Panc1 (cell line): ENCODE results near the gene SIRPA. TPM values are rescaled to one million over a fixed set of nuclear protein-coding genes. Genes with fewer than 3 reads are reported as not detected.

ENCODE experiments used
- ATAC-seq: fragments of 200-7000 bp; cut with Tn5 transposase; 2 replicates; pipeline ENCODE4 v1.9.1; 2020; ENCODE audit warnings: mild to moderate bottlenecking, moderate library complexity
- BruUV-seq: library from RNA; stranded (reverse); fragments of 400-500 nt; replicated peaks from 2 replicates; lab custom pipeline; 2021; lab: Mats Ljungman, UMichigan
- CTCF ChIA-PET: fragments of 300-600 bp; sonication (Branson Sonifier 250); formaldehyde crosslinking; loops from one replicate; lab custom pipeline; 2022; ENCODE audit warnings: antibody characterized with exemption; lab: Charles Lee
- POLR2A ChIA-PET: fragments of 300-600 bp; sonication (Branson Sonifier 250); formaldehyde crosslinking; loops from one replicate; lab custom pipeline; 2022; ENCODE audit warnings: antibody characterized with exemption; lab: Charles Lee
- DNase-seq: peaks from one replicate; pipeline ENCODE4 v3.0.0-alpha.2; 2010; ENCODE audit warnings: low read depth, low spot score
- H3K27ac ChIP-seq: 2 replicates; pipeline ENCODE4 v1.5.1; 2011; ENCODE audit warnings: mild to moderate bottlenecking, low read length, inconsistent platforms
- H3K27me3 ChIP-seq: fragments of 200-500 bp; sonication (Bioruptor generic); 2 replicates; pipeline ENCODE4 v1.6.0; 2014; ENCODE audit warnings: low read length, inconsistent platforms; ENCODE audit not compliant: control insufficient read depth, insufficient read depth
- H3K36me3 ChIP-seq: fragments of 200-500 bp; sonication (Bioruptor generic); 2 replicates; pipeline ENCODE4 v1.5.1; 2014; ENCODE audit warnings: inconsistent platforms, mild to moderate bottlenecking, low read length, moderate library complexity; ENCODE audit not compliant: control insufficient read depth, insufficient read depth
- H3K4me1 ChIP-seq: 2 replicates; pipeline ENCODE4 v1.5.1; 2011; ENCODE audit warnings: inconsistent platforms, mild to moderate bottlenecking, low read length, moderate library complexity; ENCODE audit not compliant: control insufficient read depth, insufficient read depth
- H3K4me3 ChIP-seq, 2 experiments: 2 replicates each; pipeline ENCODE4 v1.5.1; 2011 to 2012; ENCODE audit warnings: low read depth in 2 of 2, low read length in 2 of 2, mild to moderate bottlenecking in 2 of 2, inconsistent platforms in 1 of 2, moderate library complexity in 1 of 2
- H3K9me3 ChIP-seq: fragments of 200-500 bp; sonication (Bioruptor generic); 2 replicates; pipeline ENCODE4 v1.5.1; 2014; ENCODE audit warnings: low read depth, mild to moderate bottlenecking, inconsistent platforms, low read length, moderate library complexity; ENCODE audit not compliant: control insufficient read depth, insufficient read depth
- POLR2AphosphoS5 ChIP-seq: IDR thresholded peaks from 2 replicates; pipeline ENCODE4 v1.6.1; 2012; ENCODE audit warnings: mild to moderate bottlenecking, low read depth, low read length, moderate library complexity
- REST ChIP-seq, 2 experiments: IDR thresholded peaks; 2 replicates each; pipeline ENCODE4 v1.6.1; 2011 to 2012; ENCODE audit warnings: low read depth in 2 of 2, control low read depth in 1 of 2, low read length in 1 of 2, mild to moderate bottlenecking in 1 of 2, moderate library complexity in 1 of 2; ENCODE audit not compliant: insufficient read depth in 1 of 2
- SIN3A ChIP-seq: IDR thresholded peaks from 2 replicates; pipeline ENCODE4 v1.6.1; 2012; ENCODE audit warnings: low read depth, mild to moderate bottlenecking, low read length, moderate library complexity, borderline replicate concordance; ENCODE audit not compliant: insufficient read depth
- TCF7L2 ChIP-seq: IDR thresholded peaks from 2 replicates; pipeline ENCODE4 v1.6.1; 2011; ENCODE audit warnings: mild to moderate bottlenecking, low read depth, low read length, inconsistent platforms
- in situ Hi-C: cut with HindIII; loops from 2 replicates; pipeline ENCODE4 v1.10.0; 2016; ENCODE audit warnings: low sequenced_read_pairs, low pct_unique_long_range_greater_than_20kb
- intact Hi-C: fragments of 100-400 bp; cut with micrococcal nuclease; formaldehyde crosslinking; loops from one replicate; pipeline ENCODE4 v1.10.0; 2022; ENCODE audit not compliant: unreplicated experiment
- total RNA-seq: library from RNA; stranded (reverse); gene quantifications from one replicate; pipeline ENCODE4 v1.2.1, GENCODE V29; 2021; ENCODE audit not compliant: unreplicated experiment
- TF ChIP-seq, protein P1 (sequence below): fragments of 450-650 bp; IDR thresholded peaks from 2 replicates; pipeline ENCODE4 v1.5.1; 2017; ENCODE audit warnings: mild to moderate bottlenecking

SIRPA gene
- total RNA-seq, 1 experiment from 2014 or later = 2.4 TPM

- no TSS peak for BruUV-seq
- POLR2A ChIA-PET = no interaction called here
- no peak for DNase-seq
- no peaks in the 10 kb centered on the region for H3K36me3 ChIP-seq
- in situ Hi-C loops = no loop called here
- H3K27me3 ChIP-seq = no peaks in the 10 kb centered on the region
- intact Hi-C loops = no loop called here
- H3K4me1 ChIP-seq = no peaks in the 10 kb centered on the region
- no peak overlapping the region for H3K27ac ChIP-seq
- TF ChIP-seq POLR2AphosphoS5 = no peak
- TF ChIP-seq, protein P1, sequence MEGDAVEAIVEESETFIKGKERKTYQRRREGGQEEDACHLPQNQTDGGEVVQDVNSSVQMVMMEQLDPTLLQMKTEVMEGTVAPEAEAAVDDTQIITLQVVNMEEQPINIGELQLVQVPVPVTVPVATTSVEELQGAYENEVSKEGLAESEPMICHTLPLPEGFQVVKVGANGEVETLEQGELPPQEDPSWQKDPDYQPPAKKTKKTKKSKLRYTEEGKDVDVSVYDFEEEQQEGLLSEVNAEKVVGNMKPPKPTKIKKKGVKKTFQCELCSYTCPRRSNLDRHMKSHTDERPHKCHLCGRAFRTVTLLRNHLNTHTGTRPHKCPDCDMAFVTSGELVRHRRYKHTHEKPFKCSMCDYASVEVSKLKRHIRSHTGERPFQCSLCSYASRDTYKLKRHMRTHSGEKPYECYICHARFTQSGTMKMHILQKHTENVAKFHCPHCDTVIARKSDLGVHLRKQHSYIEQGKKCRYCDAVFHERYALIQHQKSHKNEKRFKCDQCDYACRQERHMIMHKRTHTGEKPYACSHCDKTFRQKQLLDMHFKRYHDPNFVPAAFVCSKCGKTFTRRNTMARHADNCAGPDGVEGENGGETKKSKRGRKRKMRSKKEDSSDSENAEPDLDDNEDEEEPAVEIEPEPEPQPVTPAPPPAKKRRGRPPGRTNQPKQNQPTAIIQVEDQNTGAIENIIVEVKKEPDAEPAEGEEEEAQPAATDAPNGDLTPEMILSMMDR = no peak
- no peak for TF ChIP-seq TCF7L2
- no peak for TF ChIP-seq SIN3A
- no peak for TF ChIP-seq REST (IDR thresholded peaks at IDR 0.05; ENCODE audit: insufficient read depth in 1 of 2, low read depth in 2 of 2, low read length in 1 of 2)
- no peak for ATAC-seq
- CTCF ChIA-PET = no interaction called here
- no peak overlapping the region for H3K4me3 ChIP-seq
- no peaks in the 10 kb centered on the region for H3K9me3 ChIP-seq
These were observed 17.5 kb upstream of the SIRPA start for GRCh38 chr20:1877609-1878200.

- Histone ChIP-seq H3K4me1 (no peaks in the 10 kb centered on the region), H3K27me3 (no peaks in the 10 kb centered on the region), H3K27ac (no peak overlapping the region), H3K36me3 (no peaks in the 10 kb centered on the region), H3K4me3 (no peak overlapping the region), H3K9me3 (no peaks in the 10 kb centered on the region)
- ATAC-seq (no peak), DNase-seq (no peak)
- TF ChIP-seq REST (IDR thresholded peaks at IDR 0.05; ENCODE audit: insufficient read depth in 1 of 2, low read depth in 2 of 2, low read length in 1 of 2) = no peak
- TF ChIP-seq POLR2AphosphoS5 = no peak
- TF ChIP-seq, protein P1 = no peak
- TF ChIP-seq TCF7L2 = no peak
- no peak for TF ChIP-seq SIN3A
- in situ Hi-C loops = no loop called here
- POLR2A ChIA-PET = no interaction called here
- CTCF ChIA-PET = no interaction called here
- intact Hi-C loops = no loop called here
- BruUV-seq = no TSS peak
These were observed 15.8 kb upstream of the SIRPA start for GRCh38 chr20:1879369-1879768.
